BLaER1 (cell line): ENCODE results near the gene CENPVL1.

Experiments used
- H3K27ac ChIP-seq: shearing (Covaris generic); formaldehyde crosslinking; 2 replicates; pipeline ENCODE4 v1.8.1; 2022
- H3K27me3 ChIP-seq: shearing (Covaris generic); formaldehyde crosslinking; 2 replicates; pipeline ENCODE4 v1.8.1; 2022
- H3K36me3 ChIP-seq: shearing (Covaris generic); formaldehyde crosslinking; 2 replicates; pipeline ENCODE4 v1.8.1; 2022
- H3K4me1 ChIP-seq: shearing (Covaris generic); formaldehyde crosslinking; 2 replicates; pipeline ENCODE4 v1.8.1; 2022
- H3K4me2 ChIP-seq: shearing (Covaris generic); formaldehyde crosslinking; 2 replicates; pipeline ENCODE4 v1.8.1; 2022
- H3K4me3 ChIP-seq: shearing (Covaris generic); formaldehyde crosslinking; 2 replicates; pipeline ENCODE4 v1.8.1; 2022
- H3K9ac ChIP-seq: shearing (Covaris generic); formaldehyde crosslinking; 2 replicates; pipeline ENCODE4 v1.8.1; 2022
- H3K9me3 ChIP-seq: shearing (Covaris generic); formaldehyde crosslinking; 2 replicates; pipeline ENCODE4 v1.8.1; 2022
- H4K20me1 ChIP-seq: shearing (Covaris generic); formaldehyde crosslinking; 2 replicates; pipeline ENCODE4 v1.8.1; 2022
- Cebpa-rat ChIP-seq: shearing (Covaris generic); IDR thresholded peaks from 2 replicates; pipeline ENCODE4 v1.8.1; 2022

CENPVL1 gene

DNA sequence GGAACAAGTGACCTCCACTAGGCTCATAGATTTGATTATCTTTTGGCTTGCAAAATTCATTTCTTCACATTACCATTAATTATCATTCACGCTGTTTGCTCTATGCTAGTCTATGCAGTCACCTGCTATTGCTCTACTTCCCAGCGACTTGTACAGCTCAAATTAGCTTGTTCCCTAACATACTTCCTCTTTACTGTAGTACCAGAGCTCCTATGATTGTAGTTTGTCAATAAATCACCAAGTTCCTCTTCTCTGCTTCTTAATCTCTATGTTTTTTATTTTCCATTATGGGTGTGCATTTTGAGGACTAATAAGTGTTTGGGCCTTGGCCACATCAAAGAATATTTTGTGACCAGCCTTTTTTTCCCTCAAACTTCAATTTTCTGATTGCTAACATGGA is 26.8 kb downstream of the CENPVL1 start:
- Histone ChIP-seq H3K27ac (no peak overlapping the region), H3K9ac (no peak overlapping the region), H3K4me3 (no peak overlapping the region), H3K4me1 (no peaks in the 10 kb centered on the region), H3K27me3 (peaks cover 87% of the 10 kb centered on the region), H3K36me3 (no peaks in the 10 kb centered on the region), H3K9me3 (no peaks in the 10 kb centered on the region), H4K20me1 (no peaks in the 10 kb centered on the region; the same call in 1 of the 2 replicates), H3K4me2 (no peak overlapping the region)
- TF ChIP-seq Cebpa-rat, result no peak

DNA sequence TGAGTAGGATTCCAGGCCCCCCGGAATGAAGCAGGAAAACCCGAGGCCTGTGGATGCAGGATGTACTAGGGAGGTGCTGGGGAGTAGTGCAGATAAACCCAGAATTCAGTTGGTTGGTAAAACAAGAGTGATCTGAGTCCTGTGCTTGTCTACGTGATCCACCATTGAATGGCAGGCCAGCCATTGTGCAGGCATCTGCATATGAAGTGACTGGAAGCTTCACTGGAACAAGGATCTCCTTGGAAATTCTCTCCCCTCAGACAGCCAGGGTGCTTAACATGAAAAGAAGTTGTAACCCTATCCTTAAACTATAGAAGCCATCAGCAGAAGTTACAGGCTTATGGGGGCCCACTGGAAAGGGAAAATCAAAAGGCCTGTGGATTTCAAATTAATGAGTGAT is 32.3 kb downstream of the CENPVL1 start:
- no peak for TF ChIP-seq Cebpa-rat
- peaks cover 26% of the 10 kb centered on the region for H4K20me1 ChIP-seq
- H3K36me3 ChIP-seq, result peaks cover 17% of the 10 kb centered on the region
- peak overlapping the region; percentile 31; the same call in 1 of the 2 replicates for H3K27ac ChIP-seq
- H3K9ac ChIP-seq, result no peak overlapping the region
- peaks cover 85% of the 10 kb centered on the region for H3K27me3 ChIP-seq
- peaks cover 32% of the 10 kb centered on the region for H3K9me3 ChIP-seq
- peaks cover 4% of the 10 kb centered on the region; the same call in 1 of the 2 replicates for H3K4me1 ChIP-seq
- peak overlapping the region; percentile 79 for H3K4me3 ChIP-seq
- H3K4me2 ChIP-seq, result peak overlapping the region; percentile 64

DNA sequence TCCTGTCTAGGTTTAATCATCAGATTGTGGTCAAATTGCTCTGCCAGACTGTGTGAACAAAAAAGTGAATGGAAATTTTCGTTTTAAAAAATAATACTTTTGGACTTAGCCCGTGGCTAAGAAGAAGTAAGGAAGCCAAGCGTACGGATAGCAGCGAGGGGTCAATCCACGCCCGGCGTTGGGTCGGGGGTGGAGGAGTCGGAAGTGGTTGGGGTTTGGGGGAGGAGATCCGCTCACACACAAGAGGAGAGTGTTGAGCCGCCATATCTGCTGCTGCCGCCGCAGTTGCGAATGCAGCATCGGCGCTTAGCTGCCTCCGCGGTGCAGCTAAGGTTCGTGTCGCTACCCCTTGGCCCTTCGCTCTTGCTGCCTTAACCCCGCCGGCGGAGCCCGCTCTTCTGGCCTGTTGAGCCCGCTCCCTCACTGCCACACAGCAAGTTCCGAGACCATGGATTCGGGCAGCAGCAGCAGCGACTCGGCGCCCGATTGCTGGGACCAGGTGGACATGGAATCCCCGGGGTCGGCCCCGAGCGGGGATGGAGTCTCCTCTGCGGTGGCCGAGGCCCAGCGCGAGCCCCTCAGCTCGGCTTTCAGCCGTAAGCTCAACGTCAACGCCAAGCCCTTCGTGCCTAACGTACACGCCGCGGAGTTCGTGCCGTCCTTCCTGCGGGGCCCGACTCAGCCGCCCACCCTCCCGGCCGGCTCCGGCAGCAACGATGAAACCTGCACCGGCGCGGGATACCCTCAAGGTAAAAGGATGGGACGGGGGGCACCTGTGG is 33.1 kb downstream of the CENPVL1 start, which contains the start of gene GSPT2:
GSPT2 (plus strand) TSS at position 264 of the 779 bp plus-strand sequence; CDS start at position 449, 185 bp downstream.
- peaks cover 17% of the 10 kb centered on the region for H3K36me3 ChIP-seq
- peak within 1 kb of the TSS; percentile 89 for H3K27ac ChIP-seq
- H3K4me2 ChIP-seq, result peak within 1 kb of the TSS; percentile 64
- peaks cover 4% of the 10 kb centered on the region; the same call in 1 of the 2 replicates for H3K4me1 ChIP-seq
- H3K9ac ChIP-seq, result peak within 1 kb of the TSS; percentile 85
- peaks cover 27% of the 10 kb centered on the region for H4K20me1 ChIP-seq
- TF ChIP-seq Cebpa-rat, result no peak
- H3K4me3 ChIP-seq, result peak within 1 kb of the TSS; percentile 79
- H3K27me3 ChIP-seq, result peaks cover 85% of the 10 kb centered on the region
- H3K9me3 ChIP-seq, result peaks cover 32% of the 10 kb centered on the region

DNA sequence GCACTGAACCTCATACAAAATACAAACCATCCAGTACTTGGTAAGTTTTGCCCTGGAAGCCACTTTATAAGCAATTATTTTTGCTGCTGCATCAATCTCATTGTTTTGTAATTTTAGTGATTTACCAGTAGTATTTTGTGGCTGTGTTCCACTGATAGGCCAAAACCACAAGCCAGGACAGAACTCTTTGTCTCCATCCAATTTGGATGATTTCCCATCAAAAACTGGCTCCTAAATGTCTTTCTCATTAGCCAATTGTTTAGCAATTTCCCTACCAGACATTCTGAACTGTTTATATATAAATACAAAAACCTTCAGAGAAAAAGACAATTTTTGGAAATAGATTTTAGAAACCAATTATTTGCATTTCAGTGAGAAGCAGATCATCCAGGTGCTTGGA is 37.4 kb downstream of the CENPVL1 start:
- Histone ChIP-seq H4K20me1 (peaks cover 37% of the 10 kb centered on the region), H3K9me3 (peaks cover 32% of the 10 kb centered on the region), H3K27ac (no peak overlapping the region), H3K27me3 (peaks cover 91% of the 10 kb centered on the region), H3K4me1 (peaks cover 2% of the 10 kb centered on the region; the same call in 1 of the 2 replicates), H3K4me2 (no peak overlapping the region), H3K4me3 (no peak overlapping the region), H3K36me3 (peaks cover 17% of the 10 kb centered on the region), H3K9ac (no peak overlapping the region)
- no peak for TF ChIP-seq Cebpa-rat

DNA sequence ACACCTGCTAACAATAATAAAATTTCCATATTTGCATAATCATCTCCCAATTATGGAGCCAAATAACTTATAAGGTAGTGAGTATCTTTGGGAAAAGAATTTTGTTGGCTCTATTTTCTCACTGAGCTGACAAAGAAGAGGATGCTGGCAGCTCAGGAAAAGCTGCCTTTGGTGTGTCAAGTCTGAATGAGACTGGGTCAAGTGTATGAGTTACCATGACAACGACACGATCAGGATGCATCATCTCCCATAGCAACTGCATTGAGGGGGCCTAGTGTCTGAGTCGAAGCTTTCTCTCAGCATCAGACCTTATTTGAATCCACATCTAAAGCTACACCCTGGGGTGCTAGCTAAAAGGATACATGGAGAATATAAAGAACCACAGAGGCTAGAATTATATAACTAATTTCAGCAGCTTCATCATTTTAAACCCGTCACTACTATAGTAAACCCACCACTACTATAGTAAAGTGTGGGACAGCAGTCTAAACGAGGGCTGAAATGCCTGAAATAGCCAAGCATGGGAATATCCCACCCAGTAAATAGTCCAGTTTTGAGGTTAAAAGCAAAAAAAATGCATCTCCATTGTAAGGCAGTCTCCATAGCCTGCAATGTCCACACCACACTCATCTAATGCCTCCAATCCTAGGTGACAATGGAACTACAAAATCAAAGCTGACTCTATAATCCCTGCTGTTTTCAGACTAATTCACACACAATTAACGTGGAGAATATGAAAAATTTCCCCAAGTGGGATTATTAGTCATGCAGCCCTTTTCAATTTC is 48.9 kb downstream of the CENPVL1 start:
- no peaks in the 10 kb centered on the region for H3K4me1 ChIP-seq
- no peaks in the 10 kb centered on the region for H3K9me3 ChIP-seq
- H3K27ac ChIP-seq, result no peak overlapping the region
- H3K9ac ChIP-seq, result no peak overlapping the region
- H3K4me3 ChIP-seq, result no peak overlapping the region
- no peak for TF ChIP-seq Cebpa-rat
- H3K36me3 ChIP-seq, result no peaks in the 10 kb centered on the region
- peaks cover 74% of the 10 kb centered on the region for H3K27me3 ChIP-seq
- H4K20me1 ChIP-seq, result no peaks in the 10 kb centered on the region
- no peak overlapping the region for H3K4me2 ChIP-seq

DNA sequence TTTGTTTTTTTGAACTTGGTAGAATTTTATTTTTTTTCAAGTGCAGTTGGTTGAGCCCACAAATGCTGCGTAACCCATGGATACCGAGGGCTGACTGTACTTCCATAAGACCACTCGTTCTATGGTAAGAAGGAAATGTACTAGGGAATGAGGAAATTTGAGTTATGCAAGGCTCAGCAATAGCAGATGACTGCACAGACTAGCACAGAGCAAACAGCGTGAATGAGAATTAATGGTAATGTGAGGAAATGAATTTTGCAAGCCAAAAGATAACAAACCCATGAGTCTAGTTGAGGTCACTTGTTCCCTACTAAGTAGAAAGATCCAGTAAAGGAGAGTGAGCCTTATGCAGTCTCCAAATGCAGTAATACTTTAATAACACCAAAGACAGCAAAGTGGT is 50.3 kb downstream of the CENPVL1 start:
- Histone ChIP-seq H3K9me3 (peaks cover under 1% of the 10 kb centered on the region; the same call in 1 of the 2 replicates), H3K4me1 (no peaks in the 10 kb centered on the region), H3K36me3 (no peaks in the 10 kb centered on the region), H3K27me3 (peaks cover 72% of the 10 kb centered on the region), H3K9ac (no peak overlapping the region), H3K27ac (no peak overlapping the region), H3K4me2 (no peak overlapping the region), H4K20me1 (no peaks in the 10 kb centered on the region), H3K4me3 (no peak overlapping the region)
- no peak for TF ChIP-seq Cebpa-rat
